Prostate gland (tissue), 2 donors: Measurements from ENCODE around the gene FOXD2.
"Not testable (repeated sequence)": the region's sequence is repeated elsewhere in the genome, so short reads cannot be mapped to it uniquely, and the experiment has no call there.

Experiments
- CTCF ChIP-seq, 4 experiments: fragments of 200-600 bp in 2 of 4; fragments of 450-650 bp in 2 of 4; sonication (generic) in 2 of 4; IDR thresholded peaks; 1 replicate in 3 of 4; 2 replicates in 1 of 4; pipeline ENCODE4 v1.5.1; 2016 to 2019; ENCODE audit warnings: antibody characterized with exemption in 4 of 4, mild to moderate bottlenecking in 2 of 4, moderate library complexity in 2 of 4
- POLR2A ChIP-seq: fragments of 450-650 bp; IDR thresholded peaks from one replicate; pipeline ENCODE4 v1.6.1; 2016; ENCODE audit warnings: antibody characterized with exemption, mild to moderate bottlenecking
- POLR2AphosphoS5 ChIP-seq: sonication (generic); formaldehyde crosslinking; IDR thresholded peaks from one replicate; pipeline ENCODE4 v1.6.1; 2017; ENCODE audit warnings: antibody characterized with exemption

- TF ChIP-seq CTCF (IDR thresholded peaks at IDR 0.05); POLR2A; POLR2AphosphoS5: not testable (repeated sequence)
These were observed 16.1 kb downstream of the FOXD2 start for GRCh38 chr1:47453910-47454309.
